Measurements from ENCODE around the gene NQO1. TPM values are rescaled to one million over a fixed set of nuclear protein-coding genes. Genes with fewer than 3 reads are reported as not detected.

The NQO1 gene
- total and polyA plus RNA-seq, 2 donors (not counting 1 experiment from before 2014, with no cell fraction given): 1.3 to 2.3 TPM

DNA sequence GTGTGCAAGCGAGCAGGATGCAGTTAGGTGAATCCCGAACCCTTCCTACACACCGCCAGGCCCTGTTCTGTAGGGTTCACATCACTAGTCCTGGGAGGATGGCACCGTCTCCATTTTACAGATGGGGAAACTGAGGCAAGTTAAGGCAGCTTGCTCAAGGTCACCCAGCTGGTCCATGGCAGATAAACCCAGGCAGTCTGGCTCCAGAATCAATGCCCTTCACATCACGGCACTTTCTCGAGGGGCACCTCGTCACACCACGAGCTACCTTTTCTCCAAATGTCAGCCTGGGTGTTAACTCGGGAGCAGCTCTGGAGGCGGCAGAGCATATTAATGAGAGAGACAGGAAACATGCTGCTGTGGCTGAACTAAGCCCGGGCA, 18.9 kb upstream of the NQO1 start:
- H3K9ac ChIP-seq (ENCODE audit: low read length): no peak overlapping the region
- TF ChIP-seq, protein P1, sequence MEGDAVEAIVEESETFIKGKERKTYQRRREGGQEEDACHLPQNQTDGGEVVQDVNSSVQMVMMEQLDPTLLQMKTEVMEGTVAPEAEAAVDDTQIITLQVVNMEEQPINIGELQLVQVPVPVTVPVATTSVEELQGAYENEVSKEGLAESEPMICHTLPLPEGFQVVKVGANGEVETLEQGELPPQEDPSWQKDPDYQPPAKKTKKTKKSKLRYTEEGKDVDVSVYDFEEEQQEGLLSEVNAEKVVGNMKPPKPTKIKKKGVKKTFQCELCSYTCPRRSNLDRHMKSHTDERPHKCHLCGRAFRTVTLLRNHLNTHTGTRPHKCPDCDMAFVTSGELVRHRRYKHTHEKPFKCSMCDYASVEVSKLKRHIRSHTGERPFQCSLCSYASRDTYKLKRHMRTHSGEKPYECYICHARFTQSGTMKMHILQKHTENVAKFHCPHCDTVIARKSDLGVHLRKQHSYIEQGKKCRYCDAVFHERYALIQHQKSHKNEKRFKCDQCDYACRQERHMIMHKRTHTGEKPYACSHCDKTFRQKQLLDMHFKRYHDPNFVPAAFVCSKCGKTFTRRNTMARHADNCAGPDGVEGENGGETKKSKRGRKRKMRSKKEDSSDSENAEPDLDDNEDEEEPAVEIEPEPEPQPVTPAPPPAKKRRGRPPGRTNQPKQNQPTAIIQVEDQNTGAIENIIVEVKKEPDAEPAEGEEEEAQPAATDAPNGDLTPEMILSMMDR (IDR thresholded peaks at IDR 0.05): no peak
- TF ChIP-seq EZH2 (IDR thresholded peaks at IDR 0.05; ENCODE audit: borderline replicate concordance, insufficient read depth, low read depth, low read length, poor library complexity, severe bottlenecking): no peak
- H3K9me3 Mint-ChIP-seq (ENCODE audit: insufficient read depth): no peaks in the 10 kb centered on the region
- ChIA-PET CTCF (no interaction called here), POLR2A (no interaction called here)
- H3K79me2 ChIP-seq (ENCODE audit: control insufficient read depth, insufficient read depth, low read length): peaks cover 9% of the 10 kb centered on the region
- no peaks in the 10 kb centered on the region for H3K4me1 ChIP-seq (ENCODE audit: control insufficient read depth in 2 of 2, insufficient read depth in 2 of 2, low read length in 2 of 2)
- H3K36me3 ChIP-seq (replicated peaks in 1 of 2; ENCODE audit: control extremely low read depth in 1 of 2, control insufficient read depth in 1 of 2, extremely low read depth in 1 of 2, insufficient read depth in 2 of 2, low read length in 1 of 2): peaks cover 1 to 84% of the 10 kb centered on the region in 2 experiments
- no peaks in the 10 kb centered on the region for H3K27me3 Mint-ChIP-seq
- H3K9me3 ChIP-seq (ENCODE audit: control extremely low read depth in 1 of 3, control insufficient read depth in 2 of 3, insufficient read depth in 1 of 3, low read length in 2 of 3): no peaks in the 10 kb centered on the region
- H3K27ac ChIP-seq (ENCODE audit: low read length in 2 of 2): no peak overlapping the region
- no peak for DNase-seq
- no peak overlapping the region for H2AFZ ChIP-seq (ENCODE audit: insufficient read depth, low read depth, low read length, poor library complexity, severe bottlenecking)
- no peaks in the 10 kb centered on the region for H3K4me1 Mint-ChIP-seq
- intact Hi-C loops (cut with micrococcal nuclease): no loop called here
- no peak overlapping the region for H3K27ac Mint-ChIP-seq
- no peak for ATAC-seq (ENCODE audit: low read depth)
- no peak overlapping the region for H3K4me3 ChIP-seq (ENCODE audit: control extremely low read depth in 1 of 5, extremely low read depth in 1 of 5, insufficient read depth in 1 of 5, low read depth in 2 of 5, low read length in 4 of 5)
- H3K4me2 ChIP-seq (replicated peaks; ENCODE audit: low read depth, low read length, poor library complexity, severe bottlenecking): no peak overlapping the region
- 87% methylated on average over 9 of the region's 11 CpGs for WGBS (ENCODE audit: insufficient coverage)
- H3K4me3 Mint-ChIP-seq: no peak overlapping the region
- H4K20me1 ChIP-seq (ENCODE audit: control insufficient read depth, insufficient read depth, low read length, poor library complexity, severe bottlenecking): peaks cover 12% of the 10 kb centered on the region
- H3K27me3 ChIP-seq (replicated peaks in 1 of 4; ENCODE audit: control extremely low read depth in 1 of 4, control insufficient read depth in 3 of 4, insufficient read depth in 4 of 4, low read length in 3 of 4): no peaks in the 10 kb centered on the region

GRCh38 chr16:69744363-69745231, 18.2 kb upstream of the NQO1 start:
- CTCF ChIA-PET: no interaction called here
- Mint-ChIP-seq H3K27me3 (no peaks in the 10 kb centered on the region), H3K27ac (no peak overlapping the region), H3K9me3 (ENCODE audit: insufficient read depth) (no peaks in the 10 kb centered on the region), H3K4me1 (no peaks in the 10 kb centered on the region), H3K4me3 (no peak overlapping the region)
- intact Hi-C loops (cut with micrococcal nuclease): no loop called here
- TF ChIP-seq EZH2 (IDR thresholded peaks at IDR 0.05; ENCODE audit: borderline replicate concordance, insufficient read depth, low read depth, low read length, poor library complexity, severe bottlenecking): no peak
- TF ChIP-seq, protein P1 (IDR thresholded peaks at IDR 0.05): no peak
- no peak overlapping the region for H3K9ac ChIP-seq (ENCODE audit: low read length)
- H3K9me3 ChIP-seq (ENCODE audit: control extremely low read depth in 1 of 3, control insufficient read depth in 2 of 3, insufficient read depth in 1 of 3, low read length in 2 of 3): no peaks in the 10 kb centered on the region
- H3K27me3 ChIP-seq (replicated peaks in 1 of 4; ENCODE audit: control extremely low read depth in 1 of 4, control insufficient read depth in 3 of 4, insufficient read depth in 4 of 4, low read length in 3 of 4): no peaks in the 10 kb centered on the region
- H3K4me3 ChIP-seq (ENCODE audit: control extremely low read depth in 1 of 5, extremely low read depth in 1 of 5, insufficient read depth in 1 of 5, low read depth in 2 of 5, low read length in 4 of 5): no peak overlapping the region
- H3K4me1 ChIP-seq (ENCODE audit: control insufficient read depth in 2 of 2, insufficient read depth in 2 of 2, low read length in 2 of 2): no peaks in the 10 kb centered on the region
- ATAC-seq (ENCODE audit: low read depth) (no peak), DNase-seq (no peak)
- H3K27ac ChIP-seq (ENCODE audit: low read length in 2 of 2): no peak overlapping the region
- WGBS (ENCODE audit: insufficient coverage): 97% methylated on average over 32 of the region's 35 CpGs
- no peak overlapping the region for H3K4me2 ChIP-seq (replicated peaks; ENCODE audit: low read depth, low read length, poor library complexity, severe bottlenecking)
- H2AFZ ChIP-seq (ENCODE audit: insufficient read depth, low read depth, low read length, poor library complexity, severe bottlenecking): no peak overlapping the region
- peaks cover 3 to 80% of the 10 kb centered on the region in 2 experiments for H3K36me3 ChIP-seq (replicated peaks in 1 of 2; ENCODE audit: control extremely low read depth in 1 of 2, control insufficient read depth in 1 of 2, extremely low read depth in 1 of 2, insufficient read depth in 2 of 2, low read length in 1 of 2)
- POLR2A ChIA-PET: no interaction called here
- H4K20me1 ChIP-seq (ENCODE audit: control insufficient read depth, insufficient read depth, low read length, poor library complexity, severe bottlenecking): peaks cover 12% of the 10 kb centered on the region
- peaks cover 9% of the 10 kb centered on the region for H3K79me2 ChIP-seq (ENCODE audit: control insufficient read depth, insufficient read depth, low read length)
